ENCODE measurements around the gene TMEM53. TPM values are rescaled to one million over a fixed set of nuclear protein-coding genes. Genes with fewer than 3 reads are reported as not detected.

TMEM53 gene
- total RNA-seq, 1 donor from 2014 or later = 4.6 TPM

- TF ChIP-seq, protein P1, sequence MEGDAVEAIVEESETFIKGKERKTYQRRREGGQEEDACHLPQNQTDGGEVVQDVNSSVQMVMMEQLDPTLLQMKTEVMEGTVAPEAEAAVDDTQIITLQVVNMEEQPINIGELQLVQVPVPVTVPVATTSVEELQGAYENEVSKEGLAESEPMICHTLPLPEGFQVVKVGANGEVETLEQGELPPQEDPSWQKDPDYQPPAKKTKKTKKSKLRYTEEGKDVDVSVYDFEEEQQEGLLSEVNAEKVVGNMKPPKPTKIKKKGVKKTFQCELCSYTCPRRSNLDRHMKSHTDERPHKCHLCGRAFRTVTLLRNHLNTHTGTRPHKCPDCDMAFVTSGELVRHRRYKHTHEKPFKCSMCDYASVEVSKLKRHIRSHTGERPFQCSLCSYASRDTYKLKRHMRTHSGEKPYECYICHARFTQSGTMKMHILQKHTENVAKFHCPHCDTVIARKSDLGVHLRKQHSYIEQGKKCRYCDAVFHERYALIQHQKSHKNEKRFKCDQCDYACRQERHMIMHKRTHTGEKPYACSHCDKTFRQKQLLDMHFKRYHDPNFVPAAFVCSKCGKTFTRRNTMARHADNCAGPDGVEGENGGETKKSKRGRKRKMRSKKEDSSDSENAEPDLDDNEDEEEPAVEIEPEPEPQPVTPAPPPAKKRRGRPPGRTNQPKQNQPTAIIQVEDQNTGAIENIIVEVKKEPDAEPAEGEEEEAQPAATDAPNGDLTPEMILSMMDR (IDR thresholded peaks at IDR 0.05) = no peak
These were observed 48.9 kb downstream of the TMEM53 start for GRCh38 chr1:44625348-44625747.

GRCh38 chr1:44624268-44624901 is 49.9 kb downstream of the TMEM53 start:
- no peaks in the 10 kb centered on the region for H3K9me3 Mint-ChIP-seq
- TF ChIP-seq, protein P1 (IDR thresholded peaks at IDR 0.05) = no peak
- intact Hi-C loops (cut with micrococcal nuclease) = no loop called here
- no peaks in the 10 kb centered on the region for H3K27me3 Mint-ChIP-seq
- DNase-seq (no peak), ATAC-seq (ENCODE audit: low read depth) (no peak)
- H3K4me3 Mint-ChIP-seq = no peak overlapping the region
- no peaks in the 10 kb centered on the region for H3K36me3 Mint-ChIP-seq (ENCODE audit: low read depth)
- POLR2A ChIA-PET = no interaction called here
- no peaks in the 10 kb centered on the region for H3K4me1 Mint-ChIP-seq
- CTCF ChIA-PET = no interaction called here
- no peak overlapping the region for H3K27ac Mint-ChIP-seq

More at GRCh38 chr1:44625348-44625747, 48.9 kb downstream of the TMEM53 start:
- POLR2A ChIA-PET = no interaction called here
- Mint-ChIP-seq H3K27me3 (no peaks in the 10 kb centered on the region), H3K36me3 (ENCODE audit: low read depth) (no peaks in the 10 kb centered on the region), H3K9me3 (no peaks in the 10 kb centered on the region), H3K4me1 (no peaks in the 10 kb centered on the region), H3K4me3 (no peak overlapping the region), H3K27ac (no peak overlapping the region)
- ATAC-seq (ENCODE audit: low read depth) (no peak), DNase-seq (no peak)
- CTCF ChIA-PET = no interaction called here
- intact Hi-C loops (cut with micrococcal nuclease) = no loop called here

DNA sequence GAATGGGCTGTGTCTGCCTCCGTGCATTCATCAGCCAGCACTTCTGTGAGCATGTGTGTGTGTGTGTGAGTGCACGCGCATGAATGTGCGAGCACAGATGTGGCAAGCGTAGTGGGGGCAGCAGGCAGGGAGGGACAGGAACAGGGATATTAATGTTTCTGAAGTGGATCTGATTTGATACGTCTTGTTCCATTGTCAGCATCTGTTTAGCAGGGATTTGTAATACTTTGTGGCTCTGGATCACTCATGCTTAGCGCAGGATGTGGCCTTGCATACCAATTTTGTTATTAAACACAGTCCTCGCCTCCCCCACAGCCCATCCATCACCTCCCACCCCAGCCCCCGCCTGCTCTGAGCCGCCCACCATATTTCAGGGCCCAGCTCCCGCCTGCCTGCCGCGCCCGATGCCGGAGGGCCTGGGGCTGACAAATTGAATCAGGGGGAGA is 52.4 kb downstream of the TMEM53 start:
- no peak for DNase-seq
- POLR2A ChIA-PET = no interaction called here
- intact Hi-C loops (cut with micrococcal nuclease) = no loop called here
- TF ChIP-seq, protein P1 (IDR thresholded peaks at IDR 0.05) = no peak
- ATAC-seq (ENCODE audit: low read depth) = no peak
- Mint-ChIP-seq H3K4me3 (no peak overlapping the region), H3K36me3 (ENCODE audit: low read depth) (no peaks in the 10 kb centered on the region), H3K4me1 (no peaks in the 10 kb centered on the region), H3K9me3 (no peaks in the 10 kb centered on the region), H3K27ac (no peak overlapping the region), H3K27me3 (no peaks in the 10 kb centered on the region)
- CTCF ChIA-PET = no interaction called here

- intact Hi-C loops (cut with micrococcal nuclease) = no loop called here
- POLR2A ChIA-PET = no interaction called here
- no peaks in the 10 kb centered on the region for H3K27me3 Mint-ChIP-seq
- no peaks in the 10 kb centered on the region for H3K36me3 Mint-ChIP-seq (ENCODE audit: low read depth)
- TF ChIP-seq, protein P1 (IDR thresholded peaks at IDR 0.05) = no peak
- ATAC-seq (ENCODE audit: low read depth) (no peak), DNase-seq (no peak)
- no peaks in the 10 kb centered on the region for H3K4me1 Mint-ChIP-seq
- no peak overlapping the region for H3K4me3 Mint-ChIP-seq
- CTCF ChIA-PET = interaction anchor here (0.7 kb wide), 1 partner anchor 405 kb away, joined by 6 read pairs; no protein-coding TSS in a partner anchor
- no peak overlapping the region for H3K27ac Mint-ChIP-seq
- H3K9me3 Mint-ChIP-seq = no peaks in the 10 kb centered on the region
These were observed 54.2 kb downstream of the TMEM53 start for GRCh38 chr1:44620072-44620471.

- ATAC-seq (ENCODE audit: low read depth) (no peak), DNase-seq (no peak)
- TF ChIP-seq, protein P1 (IDR thresholded peaks at IDR 0.05) = no peak
- intact Hi-C loops (cut with micrococcal nuclease) = no loop called here
- ChIA-PET CTCF (no interaction called here), POLR2A (interaction anchor here (0.6 kb wide), 1 partner anchor 45 kb away, joined by 5 read pairs; no protein-coding TSS in a partner anchor)
- H3K4me1 Mint-ChIP-seq = no peaks in the 10 kb centered on the region
- no peak overlapping the region for H3K27ac Mint-ChIP-seq
- H3K27me3 Mint-ChIP-seq = no peaks in the 10 kb centered on the region
- H3K4me3 Mint-ChIP-seq = no peak overlapping the region
- H3K36me3 Mint-ChIP-seq (ENCODE audit: low read depth) = no peaks in the 10 kb centered on the region
- H3K9me3 Mint-ChIP-seq = no peaks in the 10 kb centered on the region
These were observed 54.9 kb downstream of the TMEM53 start for GRCh38 chr1:44619261-44619900.
